Erythroblast (primary cell): ENCODE data around the gene NDOR1.

Experiments used
- GATA1 ChIP-seq: IDR thresholded peaks from 2 replicates; pipeline ENCODE4 v1.6.1; 2011; ENCODE audit warnings: low read depth, mild to moderate bottlenecking, control low read depth, low read length, moderate library complexity
- POLR2A ChIP-seq: IDR thresholded peaks from 2 replicates; pipeline ENCODE4 v1.6.1; 2011; ENCODE audit warnings: mild to moderate bottlenecking, low read length

DNA sequence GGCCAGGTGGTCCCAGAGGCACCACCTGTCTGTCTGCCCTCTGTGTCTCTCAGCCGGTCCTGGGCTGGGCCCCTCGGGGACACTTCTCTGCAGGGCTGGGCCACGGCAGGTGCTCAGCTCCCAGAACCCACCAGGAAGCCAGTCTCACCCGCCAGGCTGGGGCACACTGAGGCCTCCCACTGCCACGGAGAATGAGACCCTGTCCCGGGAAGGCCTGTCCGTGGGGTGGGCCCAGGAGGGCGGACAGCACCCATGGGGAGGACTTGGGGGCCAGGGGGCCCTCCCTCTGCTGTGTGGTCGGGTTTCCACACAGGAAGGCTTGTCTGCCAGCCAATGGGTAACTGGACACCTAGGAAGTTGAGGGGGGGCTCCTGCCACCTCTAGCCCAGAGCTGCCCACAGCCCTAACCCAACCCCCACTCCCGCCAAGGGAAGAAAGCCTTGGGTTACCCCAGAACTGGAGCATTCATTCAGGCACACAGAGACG is 31.5 kb downstream of the NDOR1 start:
- TF ChIP-seq POLR2A (no peak), GATA1 (no peak)
